ENCODE measurements around the gene VSTM2B.

- no peak for TF ChIP-seq CTCF (IDR thresholded peaks at IDR 0.05; ENCODE audit: poor library complexity)
- TF ChIP-seq EZH2phosphoT487 (IDR thresholded peaks at IDR 0.05; ENCODE audit: low read depth, severe bottlenecking, unreplicated experiment): no peak
- TF ChIP-seq EZH2 (IDR thresholded peaks at IDR 0.05; ENCODE audit: borderline replicate concordance): no peak
These were observed 37.8 kb downstream of the VSTM2B start for GRCh38 chr19:29563486-29564101.
